ENCODE data around the gene SLC4A5. TPM values are rescaled to one million over a fixed set of nuclear protein-coding genes. Genes with fewer than 3 reads are reported as not detected.

Gene SLC4A5
- total RNA-seq, 1 donor from 2014 or later, result 1.8 TPM

GRCh38 chr2:74205596-74205995, 137.6 kb downstream of the SLC4A5 start:
- Mint-ChIP-seq H3K36me3 (ENCODE audit: low read depth) (peaks cover 91% of the 10 kb centered on the region), H3K4me1 (ENCODE audit: low read depth) (peaks cover 62% of the 10 kb centered on the region), H3K27ac (peak overlapping the region; percentile 98), H3K27me3 (ENCODE audit: low read depth) (no peaks in the 10 kb centered on the region), H3K4me3 (ENCODE audit: low read depth) (peak overlapping the region; percentile 79), H3K9me3 (no peaks in the 10 kb centered on the region)
- peak; percentile 35 for DNase-seq (ENCODE audit: low spot score)
- intact Hi-C loops (cut with micrococcal nuclease), result loop anchor here (10.0 kb wide), 1 partner anchor 221 kb away; the partner anchor contains the start of gene TET3

- H3K9me3 Mint-ChIP-seq, result no peaks in the 10 kb centered on the region
- DNase-seq (ENCODE audit: low spot score), result no peak
- peak overlapping the region; percentile 98 for H3K27ac Mint-ChIP-seq
- peak overlapping the region; percentile 79 for H3K4me3 Mint-ChIP-seq (ENCODE audit: low read depth)
- H3K4me1 Mint-ChIP-seq (ENCODE audit: low read depth), result peaks cover 64% of the 10 kb centered on the region
- no peaks in the 10 kb centered on the region for H3K27me3 Mint-ChIP-seq (ENCODE audit: low read depth)
- peaks cover 94% of the 10 kb centered on the region for H3K36me3 Mint-ChIP-seq (ENCODE audit: low read depth)
- intact Hi-C loops (cut with micrococcal nuclease), result loop anchor here (10.0 kb wide), 1 partner anchor 220 kb away; the partner anchor contains the start of gene TET3
Measured at GRCh38 chr2:74205113-74205512, 138.1 kb downstream of the SLC4A5 start.

- Mint-ChIP-seq H3K9me3 (no peaks in the 10 kb centered on the region), H3K27ac (peak overlapping the region; percentile 98), H3K27me3 (ENCODE audit: low read depth) (no peaks in the 10 kb centered on the region), H3K36me3 (ENCODE audit: low read depth) (peaks cover 95% of the 10 kb centered on the region), H3K4me1 (ENCODE audit: low read depth) (peaks cover 61% of the 10 kb centered on the region), H3K4me3 (ENCODE audit: low read depth) (peak overlapping the region; percentile 79)
- DNase-seq (ENCODE audit: low spot score), result no peak
- intact Hi-C loops (cut with micrococcal nuclease), result loop anchor here (10.0 kb wide), 1 partner anchor 220 kb away; the partner anchor contains the start of gene TET3
Measured at GRCh38 chr2:74204436-74204835, 138.8 kb downstream of the SLC4A5 start.

- intact Hi-C loops (cut with micrococcal nuclease), result loop anchor here (10.0 kb wide), 1 partner anchor 217 kb away; the partner anchor contains the start of gene TET3
- Mint-ChIP-seq H3K27me3 (ENCODE audit: low read depth) (no peaks in the 10 kb centered on the region), H3K36me3 (ENCODE audit: low read depth) (peaks cover 76% of the 10 kb centered on the region), H3K4me1 (ENCODE audit: low read depth) (peaks cover 63% of the 10 kb centered on the region), H3K4me3 (ENCODE audit: low read depth) (peak overlapping the region; percentile 100), H3K27ac (no peak overlapping the region), H3K9me3 (no peaks in the 10 kb centered on the region)
- no peak for DNase-seq (ENCODE audit: low spot score)
Measured at GRCh38 chr2:74201596-74201995, 141.6 kb downstream of the SLC4A5 start.

GRCh38 chr2:74201196-74201595, 142.0 kb downstream of the SLC4A5 start:
- Mint-ChIP-seq H3K36me3 (ENCODE audit: low read depth) (peaks cover 72% of the 10 kb centered on the region), H3K9me3 (no peaks in the 10 kb centered on the region), H3K27me3 (ENCODE audit: low read depth) (no peaks in the 10 kb centered on the region), H3K27ac (peak overlapping the region; percentile 70), H3K4me3 (ENCODE audit: low read depth) (peak overlapping the region; percentile 100), H3K4me1 (ENCODE audit: low read depth) (peaks cover 59% of the 10 kb centered on the region)
- intact Hi-C loops (cut with micrococcal nuclease), result loop anchor here (10.0 kb wide), 1 partner anchor 216 kb away; the partner anchor contains the start of gene TET3
- no peak for DNase-seq (ENCODE audit: low spot score)

GRCh38 chr2:74199871-74200305, 143.3 kb downstream of the SLC4A5 start:
- no peak for DNase-seq (ENCODE audit: low spot score)
- H3K4me1 Mint-ChIP-seq (ENCODE audit: low read depth), result peaks cover 47% of the 10 kb centered on the region
- H3K27ac Mint-ChIP-seq, result peak overlapping the region; percentile 94

GRCh38 chr2:74199275-74199701, 143.9 kb downstream of the SLC4A5 start:
- Mint-ChIP-seq H3K27me3 (ENCODE audit: low read depth) (no peaks in the 10 kb centered on the region), H3K4me1 (ENCODE audit: low read depth) (peaks cover 42% of the 10 kb centered on the region), H3K4me3 (ENCODE audit: low read depth) (peak overlapping the region; percentile 100), H3K9me3 (no peaks in the 10 kb centered on the region), H3K36me3 (ENCODE audit: low read depth) (peaks cover 53% of the 10 kb centered on the region), H3K27ac (peak overlapping the region; percentile 94)
- intact Hi-C loops (cut with micrococcal nuclease), result loop anchor here (2.0 to 5.0 kb wide), 2 partner anchors 258 to 370 kb away; partner anchors contain the start of genes INO80B, STAMBP and WBP1
- no peak for DNase-seq (ENCODE audit: low spot score)

More at GRCh38 chr2:74199871-74200305, 143.3 kb downstream of the SLC4A5 start:
- intact Hi-C loops (cut with micrococcal nuclease), result loop anchor here (2.0 to 10.0 kb wide), 3 partner anchors 215 to 371 kb away; partner anchors contain the start of genes INO80B, STAMBP, TET3 and WBP1
- Mint-ChIP-seq H3K4me3 (ENCODE audit: low read depth) (peak overlapping the region; percentile 100), H3K9me3 (no peaks in the 10 kb centered on the region), H3K27me3 (ENCODE audit: low read depth) (no peaks in the 10 kb centered on the region), H3K36me3 (ENCODE audit: low read depth) (peaks cover 59% of the 10 kb centered on the region)

- intact Hi-C loops (cut with micrococcal nuclease), result loop anchor here (1.0 to 5.0 kb wide), 6 partner anchors 8 to 370 kb away; partner anchors contain the start of genes BOLA3, INO80B, MOB1A and STAMBP
- Mint-ChIP-seq H3K4me1 (ENCODE audit: low read depth) (peaks cover 38% of the 10 kb centered on the region), H3K4me3 (ENCODE audit: low read depth) (peak within 1 kb of the TSS; percentile 100), H3K27me3 (ENCODE audit: low read depth) (no peaks in the 10 kb centered on the region), H3K9me3 (no peaks in the 10 kb centered on the region), H3K27ac (peak within 1 kb of the TSS; percentile 100), H3K36me3 (ENCODE audit: low read depth) (peaks cover 48% of the 10 kb centered on the region)
- peak; percentile 93 for DNase-seq (ENCODE audit: low spot score)
Measured at GRCh38 chr2:74198461-74199274, 144.5 kb downstream of the SLC4A5 start, which contains the start of gene MTHFD2. Gene MTHFD2, plus strand, starts transcription at chr2:74198615. Its CDS starts 27 bp downstream, at chr2:74198642.

GRCh38 chr2:74198023-74198460, 145.2 kb downstream of the SLC4A5 start:
- Mint-ChIP-seq H3K27ac (peak overlapping the region; percentile 100), H3K36me3 (ENCODE audit: low read depth) (peaks cover 42% of the 10 kb centered on the region), H3K27me3 (ENCODE audit: low read depth) (no peaks in the 10 kb centered on the region), H3K4me1 (ENCODE audit: low read depth) (peaks cover 34% of the 10 kb centered on the region), H3K4me3 (ENCODE audit: low read depth) (peak overlapping the region; percentile 100), H3K9me3 (no peaks in the 10 kb centered on the region)
- intact Hi-C loops (cut with micrococcal nuclease), result loop anchor here (1.0 to 5.0 kb wide), 6 partner anchors 8 to 369 kb away; partner anchors contain the start of genes BOLA3, INO80B, MOB1A and STAMBP
- DNase-seq (ENCODE audit: low spot score), result no peak

- no peak for DNase-seq (ENCODE audit: low spot score)
- Mint-ChIP-seq H3K4me3 (ENCODE audit: low read depth) (no peak overlapping the region), H3K4me1 (ENCODE audit: low read depth) (peaks cover 32% of the 10 kb centered on the region), H3K9me3 (no peaks in the 10 kb centered on the region), H3K27me3 (ENCODE audit: low read depth) (no peaks in the 10 kb centered on the region), H3K27ac (peak overlapping the region; percentile 55), H3K36me3 (ENCODE audit: low read depth) (peaks cover 34% of the 10 kb centered on the region)
- intact Hi-C loops (cut with micrococcal nuclease), result loop anchor here (5.0 kb wide), 1 partner anchor 260 kb away; the partner anchor contains the start of genes INO80B and WBP1
Measured at GRCh38 chr2:74197049-74197448, 146.2 kb downstream of the SLC4A5 start.

- intact Hi-C loops (cut with micrococcal nuclease), result loop anchor here (5.0 kb wide), 1 partner anchor 263 kb away; the partner anchor contains the start of genes INO80B and WBP1
- H3K4me3 Mint-ChIP-seq (ENCODE audit: low read depth), result no peak overlapping the region
- no peak for DNase-seq (ENCODE audit: low spot score)
Measured at GRCh38 chr2:74194799-74195198, 148.4 kb downstream of the SLC4A5 start.

GRCh38 chr2:74191596-74192380, 151.4 kb downstream of the SLC4A5 start:
- no peaks in the 10 kb centered on the region for H3K9me3 Mint-ChIP-seq
- H3K27ac Mint-ChIP-seq, result no peak overlapping the region
- H3K4me3 Mint-ChIP-seq (ENCODE audit: low read depth), result no peak overlapping the region
- no peaks in the 10 kb centered on the region for H3K36me3 Mint-ChIP-seq (ENCODE audit: low read depth)
- intact Hi-C loops (cut with micrococcal nuclease), result no loop called here
- H3K27me3 Mint-ChIP-seq (ENCODE audit: low read depth), result peaks cover 3% of the 10 kb centered on the region
- H3K4me1 Mint-ChIP-seq (ENCODE audit: low read depth), result peaks cover 9% of the 10 kb centered on the region
- no peak for DNase-seq (ENCODE audit: low spot score)

More at GRCh38 chr2:74194799-74195198, 148.4 kb downstream of the SLC4A5 start:
- peaks cover 12% of the 10 kb centered on the region for H3K36me3 Mint-ChIP-seq (ENCODE audit: low read depth)
- no peak overlapping the region for H3K27ac Mint-ChIP-seq
- H3K27me3 Mint-ChIP-seq (ENCODE audit: low read depth), result peaks cover 3% of the 10 kb centered on the region
- H3K4me1 Mint-ChIP-seq (ENCODE audit: low read depth), result peaks cover 20% of the 10 kb centered on the region
- H3K9me3 Mint-ChIP-seq, result no peaks in the 10 kb centered on the region
